ENCODE measurements around the gene GTPBP4.

The GTPBP4 gene

DNA sequence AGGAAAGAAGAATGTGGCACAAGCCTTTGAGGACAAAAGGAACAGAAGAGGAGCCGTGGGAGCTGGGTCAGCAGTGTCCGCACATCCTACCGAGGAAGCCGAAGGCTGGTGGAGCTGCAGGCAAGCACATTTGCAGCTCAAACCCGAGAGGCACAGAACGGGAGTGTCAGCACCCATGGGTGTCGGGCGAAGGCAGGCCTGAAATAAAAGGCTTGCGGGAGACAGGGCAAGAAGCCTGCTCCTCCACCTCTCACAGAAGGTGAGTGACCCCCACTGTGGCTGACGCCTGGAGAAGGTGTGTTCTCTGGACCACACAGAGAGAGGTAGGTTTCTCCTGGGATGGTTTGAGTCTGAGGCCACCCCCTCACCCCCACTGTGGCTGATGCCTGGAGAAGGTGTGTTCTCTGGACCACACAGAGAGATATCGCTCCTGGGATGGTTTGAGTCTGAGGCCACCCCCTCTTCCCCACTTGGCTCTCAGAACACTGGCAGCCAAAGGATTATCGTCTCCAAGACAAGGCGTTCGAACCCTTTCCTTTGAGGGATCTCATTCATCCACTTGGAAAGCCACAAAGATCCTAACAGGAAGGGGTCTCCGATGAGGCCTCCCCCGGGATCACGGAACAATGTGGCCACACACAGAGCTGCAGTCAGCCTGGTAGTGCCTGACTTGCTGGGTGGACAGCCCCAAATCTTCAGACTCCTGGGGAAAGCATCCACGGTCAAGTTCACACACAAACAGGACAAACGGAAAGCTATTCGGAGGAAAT, 21.6 kb upstream of the GTPBP4 start:
- in situ Hi-C loops (cut with MboI; ENCODE audit: low sequenced_read_pairs) = no loop called here

- in situ Hi-C loops (cut with MboI; ENCODE audit: low sequenced_read_pairs) = no loop called here
These were observed 19.6 kb upstream of the GTPBP4 start for GRCh38 chr10:968546-969199.

DNA sequence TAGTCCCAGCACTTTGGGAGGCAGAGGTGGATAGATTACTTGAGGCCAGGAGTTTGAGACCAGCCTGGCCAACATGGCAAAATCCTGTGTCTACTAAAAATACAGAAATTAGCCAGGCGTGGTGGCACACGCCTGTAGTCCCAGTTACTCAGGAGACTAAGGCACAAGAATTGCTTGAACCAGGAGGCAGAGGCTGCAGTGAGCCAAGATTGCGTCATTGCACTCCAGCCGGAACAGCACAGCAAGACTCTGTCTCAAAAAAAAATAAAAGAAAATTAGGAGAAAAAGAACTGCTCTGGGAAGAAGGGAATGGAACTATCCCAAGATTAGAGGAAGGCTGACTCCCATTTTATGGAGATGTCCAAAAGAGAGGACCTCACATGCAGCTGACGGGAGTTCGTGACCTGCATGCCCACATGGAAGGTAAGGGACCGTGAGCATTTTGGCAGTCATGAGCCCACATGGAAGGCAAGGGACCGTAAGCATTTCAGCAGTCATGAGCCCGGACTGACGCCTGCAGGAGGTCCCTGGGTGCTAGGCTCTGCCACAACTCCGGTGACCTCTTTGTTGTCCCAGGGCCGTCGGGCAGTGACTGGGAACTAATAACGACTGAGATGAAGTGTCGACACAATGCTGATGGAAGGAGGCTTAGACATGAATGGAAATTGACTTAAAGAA, 18.6 kb upstream of the GTPBP4 start:
- in situ Hi-C loops (cut with MboI; ENCODE audit: low sequenced_read_pairs) = no loop called here

DNA sequence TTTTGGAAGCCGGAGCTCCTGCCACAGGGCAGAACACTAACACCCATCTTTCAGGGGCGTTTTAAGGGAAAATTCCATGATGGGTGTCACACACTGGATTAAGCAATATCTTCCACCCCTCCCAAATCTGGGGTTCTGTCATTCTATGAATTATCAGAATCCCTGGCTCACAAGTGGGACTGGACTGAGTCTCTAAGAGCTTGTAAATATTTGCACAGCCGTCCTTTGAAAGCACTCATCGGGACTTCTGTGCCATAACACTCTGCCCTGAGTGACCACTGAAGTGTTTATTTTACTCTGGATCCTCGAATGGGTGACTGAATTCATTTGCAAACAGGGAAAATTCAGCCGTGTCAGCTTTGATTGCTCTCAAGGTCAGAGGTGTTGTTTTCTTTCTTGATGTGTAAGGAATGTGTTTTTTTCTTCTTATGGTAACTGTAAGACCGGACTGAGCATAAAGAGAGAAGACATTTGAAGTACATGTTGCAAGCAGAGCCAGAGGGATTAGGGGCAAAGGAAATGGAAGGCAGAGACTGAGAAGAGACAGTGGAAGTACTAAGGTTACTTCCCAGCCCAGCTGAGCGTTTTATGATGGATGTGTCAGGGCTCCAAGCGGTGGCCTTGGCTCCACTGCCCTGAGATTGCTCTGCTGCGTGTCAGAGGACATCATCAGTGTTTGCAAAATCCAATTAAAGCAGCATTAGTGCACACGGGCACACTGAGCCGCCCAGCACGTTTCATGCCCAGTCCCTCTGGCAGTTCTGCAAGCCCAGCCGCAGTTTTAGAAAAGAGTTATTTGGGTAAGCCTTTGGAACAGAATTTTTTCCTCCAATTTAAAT, 17.7 kb upstream of the GTPBP4 start:
- in situ Hi-C loops (cut with MboI; ENCODE audit: low sequenced_read_pairs) = no loop called here

- in situ Hi-C loops (cut with MboI; ENCODE audit: low sequenced_read_pairs) = no loop called here
These were observed 17.1 kb upstream of the GTPBP4 start for GRCh38 chr10:971150-971542.

DNA sequence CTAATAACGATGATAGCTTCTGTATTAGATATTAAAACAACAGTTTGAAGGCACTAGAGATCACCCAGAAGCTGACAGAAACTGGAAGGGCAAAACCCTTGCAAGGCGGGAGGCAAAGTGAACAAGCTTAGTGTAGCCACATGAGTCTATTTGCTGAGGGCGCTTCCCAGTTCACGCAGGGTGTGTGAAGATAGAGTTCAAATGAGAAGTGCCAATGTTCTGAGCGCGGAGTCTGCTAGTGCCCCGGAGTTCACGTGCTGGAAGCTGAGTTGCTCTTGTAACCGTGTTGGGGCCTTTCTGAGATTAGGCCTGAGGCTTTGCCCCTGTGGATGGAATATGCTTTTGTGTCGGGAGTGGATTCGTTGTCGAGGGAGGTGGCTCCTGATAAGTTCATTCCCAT, 16.6 kb upstream of the GTPBP4 start:
- in situ Hi-C loops (cut with MboI; ENCODE audit: low sequenced_read_pairs) = no loop called here

GRCh38 chr10:972763-973162, 15.5 kb upstream of the GTPBP4 start:
- in situ Hi-C loops (cut with MboI; ENCODE audit: low sequenced_read_pairs) = no loop called here

DNA sequence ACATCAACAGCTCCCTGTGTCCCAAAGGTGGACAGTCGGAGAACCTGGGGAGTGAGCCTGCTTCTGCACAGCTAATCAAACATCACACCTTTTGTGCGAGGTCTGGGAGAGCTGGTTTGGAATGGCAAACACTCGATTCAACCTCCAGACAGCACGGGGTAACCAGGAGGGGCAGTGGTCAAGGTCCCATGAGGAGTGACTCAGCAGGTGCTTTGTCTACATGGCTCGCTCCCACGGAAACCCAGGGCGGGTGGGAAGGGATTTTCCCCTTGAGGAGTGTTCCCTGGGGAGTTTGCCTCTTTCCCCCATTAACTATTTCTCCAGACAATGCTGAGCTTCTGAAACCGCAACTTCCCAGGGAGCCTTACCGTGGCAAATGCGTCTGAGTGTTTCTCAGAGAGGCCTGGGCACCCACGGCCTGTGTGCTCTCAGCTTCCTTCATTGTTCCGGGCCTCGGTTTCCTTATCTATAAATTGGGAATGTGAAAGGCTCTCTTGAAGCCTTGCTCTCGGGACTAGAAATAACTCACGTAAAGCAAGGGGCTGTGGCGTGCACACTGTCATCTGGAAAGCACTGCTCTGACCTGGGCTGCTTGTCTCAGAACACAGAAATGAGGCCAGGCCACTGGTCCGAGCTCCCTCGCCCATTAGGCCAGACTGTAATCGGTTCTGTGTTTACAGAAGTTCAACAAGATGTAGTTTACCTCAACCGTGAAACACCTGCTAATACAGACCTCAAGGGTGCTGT, 14.0 kb upstream of the GTPBP4 start:
- in situ Hi-C loops (cut with MboI; ENCODE audit: low sequenced_read_pairs) = no loop called here

- in situ Hi-C loops (cut with MboI; ENCODE audit: low sequenced_read_pairs) = no loop called here
These were observed 13.5 kb upstream of the GTPBP4 start for GRCh38 chr10:974785-975074.

- in situ Hi-C loops (cut with MboI; ENCODE audit: low sequenced_read_pairs) = no loop called here
These were observed 11.9 kb upstream of the GTPBP4 start for GRCh38 chr10:976316-976715.

DNA sequence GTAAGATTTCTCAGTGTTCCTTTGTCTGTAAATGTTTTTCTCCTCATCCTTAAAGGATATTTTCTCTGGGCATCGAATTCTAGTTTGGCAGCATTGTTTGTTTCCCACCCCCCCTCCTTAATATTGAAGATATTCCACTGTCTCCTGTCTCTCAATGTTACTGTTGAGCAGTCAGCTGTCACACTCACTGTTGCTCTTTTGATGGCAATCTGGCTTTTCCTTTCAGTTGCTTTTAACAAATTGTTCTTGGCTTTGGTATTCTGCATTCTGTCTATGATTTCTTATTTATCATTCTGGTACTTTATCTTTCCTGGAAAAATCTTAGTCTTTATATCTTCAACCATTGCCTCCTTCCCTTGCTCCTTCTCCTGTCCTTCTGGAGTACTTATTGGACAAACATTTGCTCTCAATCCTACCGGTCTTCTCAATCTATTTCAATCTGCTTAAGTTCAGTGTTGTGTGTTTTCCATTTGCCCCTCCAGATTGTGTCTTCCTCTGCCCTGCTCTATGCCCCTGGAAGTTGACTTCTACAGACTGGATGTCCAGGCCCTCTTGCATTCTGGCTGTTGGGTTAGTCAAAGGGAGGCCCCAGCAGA, 9.3 kb upstream of the GTPBP4 start:
- in situ Hi-C loops (cut with MboI; ENCODE audit: low sequenced_read_pairs) = no loop called here

DNA sequence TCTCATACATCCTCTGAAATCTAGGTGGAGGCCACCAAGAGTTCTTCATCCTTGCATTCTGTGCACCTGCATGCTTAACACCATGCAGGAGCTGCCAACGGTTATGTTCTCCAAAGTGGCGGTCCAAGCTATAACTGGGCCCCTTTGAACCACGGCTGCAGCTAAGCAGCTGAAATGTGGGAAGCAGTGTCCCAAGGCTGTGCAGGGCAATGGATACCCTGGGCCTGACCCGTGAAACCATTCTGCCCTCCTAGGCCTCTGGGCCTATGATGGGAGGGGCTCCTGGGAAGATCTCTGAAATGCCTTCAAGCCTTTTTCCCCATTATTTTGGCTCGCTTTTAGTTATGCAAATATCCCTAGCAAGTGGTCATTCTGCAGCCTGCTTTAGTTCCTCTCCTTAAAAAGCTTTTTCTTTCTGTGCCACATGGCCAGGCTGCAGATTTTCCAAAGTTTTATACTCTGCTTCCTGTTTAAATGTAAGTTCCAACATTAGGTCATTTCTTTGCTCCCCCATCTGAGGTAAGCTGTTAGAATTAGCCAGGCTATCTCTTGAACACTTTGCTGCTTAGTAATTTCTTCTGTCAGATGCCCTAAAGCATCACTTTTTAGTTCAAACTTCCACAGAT, 7.7 kb upstream of the GTPBP4 start:
- in situ Hi-C loops (cut with MboI; ENCODE audit: low sequenced_read_pairs) = no loop called here

GRCh38 chr10:983401-983800, 4.8 kb upstream of the GTPBP4 start:
- in situ Hi-C loops (cut with MboI; ENCODE audit: low sequenced_read_pairs) = no loop called here

DNA sequence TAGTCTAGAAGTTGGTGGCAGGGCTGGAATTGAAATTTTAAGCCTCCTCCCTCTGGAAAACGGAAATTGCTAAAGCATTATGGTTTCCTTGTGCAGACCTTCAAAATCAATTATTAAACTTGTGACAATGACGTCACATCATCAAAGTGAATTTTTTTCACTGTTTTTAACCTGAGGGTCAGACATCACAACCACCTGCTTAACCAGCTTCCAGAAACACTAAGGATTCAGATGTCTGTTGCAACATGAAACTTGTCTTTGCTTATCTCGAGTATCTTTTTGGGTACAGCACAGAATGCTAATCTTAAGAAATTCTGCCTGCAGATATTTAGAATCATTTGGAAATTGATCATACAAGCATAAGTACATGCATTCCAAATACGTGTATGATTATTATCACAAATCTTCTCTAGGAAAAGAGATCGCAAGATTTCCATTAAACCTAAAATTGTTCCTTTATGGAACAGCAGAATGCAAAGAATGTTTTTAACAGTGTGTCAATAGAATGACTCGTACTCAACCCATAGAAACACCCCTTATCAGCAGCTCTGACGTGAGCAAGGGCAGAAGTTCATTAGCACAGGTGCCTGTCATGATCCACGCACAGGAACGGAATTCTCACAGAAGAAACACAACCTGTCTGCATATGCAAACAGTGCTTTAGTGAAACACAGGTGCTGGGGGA, 4.1 kb upstream of the GTPBP4 start:
- in situ Hi-C loops (cut with MboI; ENCODE audit: low sequenced_read_pairs) = no loop called here

GRCh38 chr10:985361-985760, 2.9 kb upstream of the GTPBP4 start:
- in situ Hi-C loops (cut with MboI; ENCODE audit: low sequenced_read_pairs) = no loop called here

DNA sequence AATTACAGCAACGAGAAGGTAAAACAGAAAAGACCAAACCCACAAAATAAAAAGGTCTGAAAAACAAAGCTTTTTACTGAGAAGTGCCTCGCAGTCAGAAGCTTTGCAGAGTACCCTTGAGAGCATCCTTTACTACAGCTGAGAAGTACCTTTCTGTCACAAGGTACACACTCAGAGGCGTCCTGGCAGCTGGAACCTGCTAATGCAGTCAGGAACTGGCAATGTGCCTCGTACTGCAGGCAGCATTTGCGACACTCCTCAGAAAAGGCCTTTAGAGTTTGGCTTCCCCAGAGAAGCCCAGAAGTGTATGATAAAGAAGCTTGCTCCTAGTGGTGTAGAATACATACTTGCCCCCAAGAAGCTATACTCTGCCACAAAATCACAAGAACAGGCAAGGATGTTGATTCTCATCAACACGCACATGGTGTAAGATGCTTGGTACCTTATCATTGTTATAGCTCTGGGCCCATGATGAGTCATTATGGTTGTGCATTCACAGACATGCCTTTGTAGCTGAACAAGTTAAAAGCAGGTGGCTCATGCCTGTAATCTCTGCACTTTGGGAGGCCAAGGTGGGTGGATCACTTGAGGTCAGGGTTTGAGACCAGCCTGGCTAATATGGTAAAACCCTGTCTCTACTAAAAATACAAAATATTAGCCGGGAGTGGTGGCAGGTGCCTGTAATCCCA, 2.0 kb upstream of the GTPBP4 start:
- in situ Hi-C loops (cut with MboI; ENCODE audit: low sequenced_read_pairs) = no loop called here

DNA sequence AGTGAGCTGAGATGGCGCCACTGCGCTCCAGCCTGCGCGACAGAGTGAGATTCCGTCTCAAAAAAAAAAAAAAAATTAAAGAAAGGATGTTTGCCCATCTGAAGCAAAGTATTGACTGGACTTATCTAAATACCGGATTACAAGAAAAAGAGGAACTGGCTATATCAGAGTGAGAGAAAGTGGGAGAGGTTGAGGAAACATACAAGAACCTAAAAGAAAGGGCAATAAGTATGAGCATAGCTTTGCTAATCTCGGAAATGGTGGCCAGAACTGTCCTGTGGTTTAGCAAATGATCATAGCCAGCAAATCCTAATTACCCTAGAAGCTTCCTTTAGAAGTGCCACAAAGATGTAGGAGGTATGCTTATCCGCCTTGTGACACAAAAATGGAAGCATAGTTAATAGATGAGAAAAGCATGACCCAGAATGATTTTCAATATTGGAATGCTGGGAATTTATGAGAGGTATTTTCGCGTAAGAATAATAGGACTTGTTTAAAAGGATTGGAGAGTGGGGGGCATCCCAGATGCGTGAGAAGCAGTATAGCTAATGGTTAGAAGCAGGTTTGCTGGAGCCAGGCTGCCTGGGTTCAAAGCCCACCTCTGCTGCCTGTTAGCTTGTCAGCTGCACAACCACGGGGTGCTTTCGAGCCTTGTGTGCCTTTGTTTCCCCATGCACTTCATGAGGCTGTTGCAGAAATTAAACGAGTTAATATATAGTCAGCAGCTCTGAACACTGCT, 1.2 kb upstream of the GTPBP4 start:
- in situ Hi-C loops (cut with MboI; ENCODE audit: low sequenced_read_pairs) = no loop called here

DNA sequence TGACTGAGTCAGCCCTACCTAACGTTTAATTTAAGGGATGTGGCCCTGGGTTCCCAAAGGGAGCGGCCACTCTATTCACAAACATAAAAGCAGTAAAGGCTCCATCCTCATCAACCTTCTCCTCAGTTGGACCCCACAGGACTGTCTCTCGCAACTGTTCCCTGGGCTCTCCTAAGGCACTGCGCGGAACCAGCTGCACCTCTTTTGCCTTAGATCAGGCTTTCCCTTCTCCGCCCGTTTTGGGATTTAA, 689 bp upstream of the GTPBP4 start:
- in situ Hi-C loops (cut with MboI; ENCODE audit: low sequenced_read_pairs) = no loop called here

All from HL-60/S4 treated with phorbol 12-myristate 13-acetate at 8.2 ng/mL for 4 days and 3 days (cell line).